Measurements from ENCODE around the gene RUBCN.

DNA sequence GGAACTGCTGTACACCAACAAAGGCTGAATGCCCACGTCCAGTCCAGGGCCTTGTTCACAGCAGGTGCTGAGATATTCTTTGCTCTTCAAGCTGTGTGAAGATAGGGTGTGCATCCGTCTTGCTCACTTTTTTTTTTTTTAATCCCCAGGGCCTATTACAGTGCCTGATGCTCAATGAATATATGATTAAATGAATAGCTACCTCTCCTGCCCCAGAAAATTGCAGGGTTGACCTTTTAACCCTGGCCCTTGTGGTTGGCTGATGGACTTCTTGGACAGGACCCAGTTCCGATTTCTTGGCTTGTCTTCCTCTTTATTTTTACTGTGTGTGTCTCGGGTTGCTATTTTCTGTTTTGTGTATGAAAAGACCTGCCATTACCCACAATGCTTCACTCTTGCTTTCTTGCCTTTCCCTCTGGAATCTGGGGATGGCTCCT is 10.1 kb upstream of the RUBCN start:
- TF ChIP-seq, protein P1, sequence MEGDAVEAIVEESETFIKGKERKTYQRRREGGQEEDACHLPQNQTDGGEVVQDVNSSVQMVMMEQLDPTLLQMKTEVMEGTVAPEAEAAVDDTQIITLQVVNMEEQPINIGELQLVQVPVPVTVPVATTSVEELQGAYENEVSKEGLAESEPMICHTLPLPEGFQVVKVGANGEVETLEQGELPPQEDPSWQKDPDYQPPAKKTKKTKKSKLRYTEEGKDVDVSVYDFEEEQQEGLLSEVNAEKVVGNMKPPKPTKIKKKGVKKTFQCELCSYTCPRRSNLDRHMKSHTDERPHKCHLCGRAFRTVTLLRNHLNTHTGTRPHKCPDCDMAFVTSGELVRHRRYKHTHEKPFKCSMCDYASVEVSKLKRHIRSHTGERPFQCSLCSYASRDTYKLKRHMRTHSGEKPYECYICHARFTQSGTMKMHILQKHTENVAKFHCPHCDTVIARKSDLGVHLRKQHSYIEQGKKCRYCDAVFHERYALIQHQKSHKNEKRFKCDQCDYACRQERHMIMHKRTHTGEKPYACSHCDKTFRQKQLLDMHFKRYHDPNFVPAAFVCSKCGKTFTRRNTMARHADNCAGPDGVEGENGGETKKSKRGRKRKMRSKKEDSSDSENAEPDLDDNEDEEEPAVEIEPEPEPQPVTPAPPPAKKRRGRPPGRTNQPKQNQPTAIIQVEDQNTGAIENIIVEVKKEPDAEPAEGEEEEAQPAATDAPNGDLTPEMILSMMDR (optimal IDR thresholded peaks at IDR 0.05 in 1 of 3, IDR thresholded peaks at IDR 0.05 in 1 of 3, conservative IDR thresholded peaks at IDR 0.05 in 1 of 3; ENCODE audit: extremely low read depth in 1 of 3, insufficient read depth in 2 of 3, low read length in 3 of 3), result no peak
- TF ChIP-seq EZH2 (IDR thresholded peaks at IDR 0.05; ENCODE audit: low read length), result no peak
